Right atrium auricular region (tissue), 2 donors: ENCODE measurements around the gene INPP4B. TPM values are rescaled to one million over a fixed set of nuclear protein-coding genes. Genes with fewer than 3 reads are reported as not detected.

Experiments
- DNase-seq: peaks from one replicate; pipeline ENCODE4 v3.0.0-alpha.2; 2019; ENCODE audit warnings: low spot score
- H3K27ac ChIP-seq, 2 donors: fragments of 200-600 bp; sonication (generic); 1 replicate in 1 of 2; 2 replicates in 1 of 2; pipeline ENCODE4 v1.5.1; 2016 to 2019
- H3K27me3 ChIP-seq, 2 donors: fragments of 200-600 bp; sonication (generic); one replicate each; pipeline versions ENCODE4 v1.5.1 to v1.6.0; 2017 to 2019
- H3K36me3 ChIP-seq: fragments of 200-600 bp; sonication (generic); one replicate; pipeline ENCODE4 v1.5.1; 2016
- H3K4me1 ChIP-seq, 2 donors: fragments of 200-600 bp; sonication (generic); one replicate each; pipeline versions ENCODE4 v1.5.1 to v1.6.0; 2017 to 2019
- H3K4me3 ChIP-seq, 2 donors: fragments of 200-600 bp; sonication (generic); 1 replicate in 1 of 2; 2 replicates in 1 of 2; pipeline ENCODE4 v1.5.1; 2017 to 2019; ENCODE audit warnings: mild to moderate bottlenecking in 1 of 2, moderate library complexity in 1 of 2
- H3K9me3 ChIP-seq, 2 donors: fragments of 200-600 bp; sonication (generic); one replicate each; pipeline ENCODE4 v1.5.1; 2019
- total RNA-seq, 2 donors: library from RNA; depleted of rRNA; stranded (reverse); fragments of >200 nt; gene quantifications; one replicate each; pipeline ENCODE4 v1.1.0, GENCODE V29; 2016
- TF ChIP-seq, protein P1 (sequence below), 2 donors: fragments of 200-600 bp; sonication (generic); IDR thresholded peaks; one replicate each; pipeline ENCODE4 v1.5.1; 2019; ENCODE audit warnings: antibody characterized with exemption in 2 of 2

The INPP4B gene
- total RNA-seq, 2 donors from 2014 or later: 14.8 to 15.3 TPM

DNA sequence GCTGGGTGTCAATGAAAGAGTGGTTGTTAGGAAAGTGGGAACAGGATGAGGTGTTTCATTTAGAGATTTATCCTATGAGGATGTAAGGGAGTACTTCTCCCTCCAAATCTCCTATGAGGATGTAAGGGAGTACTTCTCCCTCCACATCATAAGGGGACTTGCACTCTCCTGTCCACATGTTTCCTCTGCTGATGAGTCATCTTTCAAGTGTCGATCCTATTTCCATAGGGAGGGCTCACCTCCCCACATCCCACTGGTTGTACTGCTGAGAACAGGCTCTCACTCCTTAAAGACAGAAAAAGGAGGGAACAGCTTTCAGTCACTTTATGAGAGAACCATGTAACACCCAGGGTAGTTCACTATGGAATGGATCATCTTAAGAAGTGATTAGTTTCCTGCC, 65.0 kb downstream of the INPP4B start:
- Histone ChIP-seq H3K4me3 (no peak overlapping the region), H3K27me3 (no peaks in the 10 kb centered on the region), H3K27ac (no peak overlapping the region), H3K4me1 (no peaks in the 10 kb centered on the region), H3K36me3 (no peaks in the 10 kb centered on the region), H3K9me3 (no peaks in the 10 kb centered on the region)
- no peak for DNase-seq
- TF ChIP-seq, protein P1, sequence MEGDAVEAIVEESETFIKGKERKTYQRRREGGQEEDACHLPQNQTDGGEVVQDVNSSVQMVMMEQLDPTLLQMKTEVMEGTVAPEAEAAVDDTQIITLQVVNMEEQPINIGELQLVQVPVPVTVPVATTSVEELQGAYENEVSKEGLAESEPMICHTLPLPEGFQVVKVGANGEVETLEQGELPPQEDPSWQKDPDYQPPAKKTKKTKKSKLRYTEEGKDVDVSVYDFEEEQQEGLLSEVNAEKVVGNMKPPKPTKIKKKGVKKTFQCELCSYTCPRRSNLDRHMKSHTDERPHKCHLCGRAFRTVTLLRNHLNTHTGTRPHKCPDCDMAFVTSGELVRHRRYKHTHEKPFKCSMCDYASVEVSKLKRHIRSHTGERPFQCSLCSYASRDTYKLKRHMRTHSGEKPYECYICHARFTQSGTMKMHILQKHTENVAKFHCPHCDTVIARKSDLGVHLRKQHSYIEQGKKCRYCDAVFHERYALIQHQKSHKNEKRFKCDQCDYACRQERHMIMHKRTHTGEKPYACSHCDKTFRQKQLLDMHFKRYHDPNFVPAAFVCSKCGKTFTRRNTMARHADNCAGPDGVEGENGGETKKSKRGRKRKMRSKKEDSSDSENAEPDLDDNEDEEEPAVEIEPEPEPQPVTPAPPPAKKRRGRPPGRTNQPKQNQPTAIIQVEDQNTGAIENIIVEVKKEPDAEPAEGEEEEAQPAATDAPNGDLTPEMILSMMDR (IDR thresholded peaks at IDR 0.05): no peak

DNA sequence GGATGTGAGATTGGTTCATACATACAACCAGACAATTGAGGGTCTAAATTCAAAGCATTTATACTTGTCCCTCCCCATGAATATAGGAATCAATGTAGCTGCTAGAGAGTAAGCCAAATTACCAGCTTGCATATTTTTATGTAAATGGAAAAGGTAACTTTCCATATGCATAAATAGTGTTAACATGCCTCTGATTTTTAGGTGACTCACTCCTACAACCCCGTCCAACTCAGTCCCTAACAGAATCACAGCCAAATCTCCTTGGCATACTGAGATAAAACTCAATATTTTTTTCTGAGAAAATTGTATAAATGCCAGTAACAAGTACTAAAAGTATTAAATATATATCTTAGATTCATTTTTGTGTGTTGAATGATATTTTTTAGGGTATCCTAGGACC, 67.2 kb downstream of the INPP4B start:
- no peaks in the 10 kb centered on the region for H3K4me1 ChIP-seq
- H3K27ac ChIP-seq: no peak overlapping the region
- no peaks in the 10 kb centered on the region for H3K36me3 ChIP-seq
- H3K4me3 ChIP-seq: no peak overlapping the region
- TF ChIP-seq, protein P1 (IDR thresholded peaks at IDR 0.05): no peak
- no peaks in the 10 kb centered on the region for H3K9me3 ChIP-seq
- DNase-seq: no peak
- no peaks in the 10 kb centered on the region for H3K27me3 ChIP-seq

DNA sequence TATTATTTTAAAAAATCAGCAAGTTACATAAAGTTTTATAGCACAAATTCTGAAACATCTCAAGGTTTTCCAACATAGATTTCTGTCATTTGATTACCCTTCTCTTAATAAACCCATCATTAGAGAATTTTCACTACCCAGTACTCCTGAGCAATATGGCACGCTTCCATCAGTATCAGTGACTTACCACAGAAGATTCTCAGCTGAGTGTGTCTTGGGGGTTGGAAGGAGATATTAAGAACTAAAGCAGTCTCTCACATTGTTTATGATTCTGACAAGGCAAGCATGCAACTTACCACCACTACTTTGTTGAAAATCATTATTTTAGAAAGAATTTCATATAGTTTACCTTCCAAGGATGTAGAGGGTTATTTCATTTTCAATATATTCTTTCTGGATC, 67.7 kb downstream of the INPP4B start:
- TF ChIP-seq, protein P1 (IDR thresholded peaks at IDR 0.05): no peak
- Histone ChIP-seq H3K27ac (no peak overlapping the region), H3K4me3 (no peak overlapping the region), H3K27me3 (no peaks in the 10 kb centered on the region), H3K9me3 (no peaks in the 10 kb centered on the region), H3K4me1 (no peaks in the 10 kb centered on the region), H3K36me3 (no peaks in the 10 kb centered on the region)
- no peak for DNase-seq

DNA sequence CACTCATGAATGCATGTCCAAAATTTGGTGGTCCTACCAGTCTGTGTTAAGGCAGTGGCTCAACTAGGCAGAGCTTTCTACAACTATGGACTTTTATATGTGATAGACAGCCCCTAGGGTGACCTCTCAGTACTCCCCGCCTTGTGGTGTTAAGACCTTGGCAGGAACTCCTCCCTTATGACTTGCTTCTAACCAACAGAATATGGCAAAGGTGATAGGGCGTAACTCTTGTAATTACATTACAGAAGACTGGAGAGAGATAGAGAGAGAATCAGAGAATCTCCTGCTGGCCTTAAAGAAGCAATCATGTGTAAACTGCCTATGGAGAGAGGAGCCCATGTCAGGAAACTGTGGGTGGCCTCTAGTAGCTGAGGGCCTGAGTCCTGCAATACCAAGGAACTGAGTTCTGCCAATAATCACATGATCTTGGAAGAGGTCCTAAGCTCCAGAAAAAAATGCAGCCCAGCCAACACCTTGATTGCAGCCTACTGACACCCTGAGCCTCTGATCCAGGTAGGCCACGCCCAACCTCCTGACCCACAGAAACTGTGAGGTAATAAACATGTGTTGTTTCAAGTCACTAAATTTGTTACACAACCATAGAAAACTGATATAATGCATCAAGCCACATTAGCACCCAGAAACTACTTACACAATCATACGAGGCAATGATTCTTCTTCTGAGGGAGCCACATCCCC, 68.9 kb downstream of the INPP4B start:
- Histone ChIP-seq H3K4me1 (no peaks in the 10 kb centered on the region), H3K9me3 (no peaks in the 10 kb centered on the region), H3K4me3 (no peak overlapping the region), H3K36me3 (no peaks in the 10 kb centered on the region), H3K27me3 (no peaks in the 10 kb centered on the region), H3K27ac (no peak overlapping the region)
- TF ChIP-seq, protein P1 (IDR thresholded peaks at IDR 0.05): no peak
- no peak for DNase-seq

DNA sequence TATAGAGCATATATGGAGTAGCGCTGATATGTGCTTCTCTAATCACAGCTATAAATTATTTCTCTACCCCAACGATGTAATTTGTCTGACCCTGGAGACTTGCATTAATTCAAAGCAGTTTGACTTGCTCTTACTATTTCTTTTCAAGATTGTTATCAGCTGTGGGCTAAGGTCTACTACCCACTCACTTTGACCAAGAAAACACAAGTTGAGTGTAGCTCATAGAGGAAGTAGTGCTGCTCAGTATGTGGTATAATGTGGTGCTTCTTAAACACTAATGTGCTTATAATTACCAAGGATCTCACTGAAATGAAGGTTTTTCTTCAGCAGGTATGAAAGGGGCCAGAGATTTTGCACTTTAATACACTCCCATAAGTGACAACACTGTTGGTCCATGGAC, 70.1 kb downstream of the INPP4B start:
- no peak for DNase-seq
- Histone ChIP-seq H3K27me3 (no peaks in the 10 kb centered on the region), H3K27ac (no peak overlapping the region), H3K4me1 (no peaks in the 10 kb centered on the region), H3K9me3 (no peaks in the 10 kb centered on the region), H3K36me3 (no peaks in the 10 kb centered on the region), H3K4me3 (no peak overlapping the region)
- TF ChIP-seq, protein P1 (IDR thresholded peaks at IDR 0.05): no peak

DNA sequence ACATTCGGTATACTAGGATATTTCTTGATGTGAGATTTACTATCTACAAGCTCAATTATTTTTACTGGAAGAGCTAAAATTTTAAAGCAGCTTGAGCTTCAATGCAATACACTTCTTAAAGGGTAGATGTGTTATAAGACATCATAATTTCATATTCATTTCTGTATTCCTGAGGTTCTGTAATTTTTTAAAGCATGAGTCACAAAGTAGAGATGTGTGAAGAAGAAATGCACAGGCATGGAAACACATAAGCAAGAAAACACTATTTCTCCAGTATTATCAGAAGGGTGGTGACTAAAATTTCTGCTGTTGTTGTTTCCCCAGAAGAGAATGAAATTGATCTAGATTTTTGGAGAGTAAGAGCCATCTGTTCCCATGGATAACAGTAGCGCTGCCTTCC, 72.6 kb downstream of the INPP4B start:
- H3K27ac ChIP-seq: no peak overlapping the region
- H3K27me3 ChIP-seq: no peaks in the 10 kb centered on the region
- H3K4me1 ChIP-seq: no peaks in the 10 kb centered on the region
- no peak overlapping the region for H3K4me3 ChIP-seq
- H3K9me3 ChIP-seq: no peaks in the 10 kb centered on the region
- H3K36me3 ChIP-seq: no peaks in the 10 kb centered on the region
- no peak for DNase-seq
- TF ChIP-seq, protein P1 (IDR thresholded peaks at IDR 0.05): no peak
